OCI-LY3 (cell line): ENCODE data around the gene KIF1B.
A peak's percentile ranks its signal among the peaks of the same experiment; 100 is the strongest.

Source experiments
- H2AFZ ChIP-seq: fragments of 200-600, 300-600 bp; shearing (Covaris generic); 2 replicates; pipeline ENCODE4 v1.6.0; 2014; ENCODE audit warnings: antibody characterized with exemption, low read depth, low read length
- H3K27ac ChIP-seq: fragments of 200-600, 300-600 bp; sonication (generic); 2 replicates; pipeline ENCODE4 v1.5.1; 2014; ENCODE audit warnings: mild to moderate bottlenecking, low read length, moderate library complexity, mixed read lengths
- H3K27me3 ChIP-seq: fragments of 200-600, 300-600 bp; sonication (generic); 2 replicates; pipeline ENCODE4 v1.6.1; 2014; ENCODE audit warnings: low read depth, low read length, mixed read lengths
- H3K36me3 ChIP-seq: fragments of 200-600, 300-600 bp; sonication (generic); replicated peaks from 2 replicates; pipeline ENCODE3; 2014; ENCODE audit warnings: low read depth, low read length, mixed read lengths
- H3K4me1 ChIP-seq: fragments of 300-600, 200-600 bp; sonication (generic); 2 replicates; pipeline ENCODE4 v1.6.1; 2014; ENCODE audit warnings: low read length, mixed read lengths
- H3K4me2 ChIP-seq: fragments of 200-600, 300-600 bp; sonication (generic); 2 replicates; pipeline ENCODE4 v1.6.1; 2014; ENCODE audit warnings: low read length, mixed read lengths
- H3K4me3 ChIP-seq: fragments of 300-600, 200-600 bp; sonication (generic); 2 replicates; pipeline ENCODE4 v1.5.1; 2014; ENCODE audit warnings: antibody characterized with exemption, mild to moderate bottlenecking, low read length, moderate library complexity
- H3K79me2 ChIP-seq: fragments of 300-600, 200-600 bp; shearing (Covaris generic); 2 replicates; pipeline ENCODE4 v1.6.1; 2014; ENCODE audit warnings: mild to moderate bottlenecking, low read length, mixed read lengths
- H3K9ac ChIP-seq: fragments of 300-600, 200-600 bp; shearing (Covaris generic); 2 replicates; pipeline ENCODE4 v1.6.0; 2014; ENCODE audit warnings: mild to moderate bottlenecking, low read length, moderate library complexity
- H3K9me3 ChIP-seq: fragments of 200-600, 300-600 bp; shearing (Covaris generic); 2 replicates; pipeline ENCODE4 v1.6.1; 2014; ENCODE audit warnings: low read length, mixed read lengths; ENCODE audit not compliant: insufficient read depth
- H4K20me1 ChIP-seq: fragments of 200-600, 300-600 bp; sonication (generic); 2 replicates; pipeline ENCODE4 v1.6.1; 2016; ENCODE audit warnings: low read length, mixed read lengths; ENCODE audit not compliant: insufficient read depth
- EZH2phosphoT487 ChIP-seq: fragments of 200-600 bp; shearing (Covaris generic); IDR thresholded peaks from 2 replicates; pipeline ENCODE4 v1.6.1; 2018; ENCODE audit warnings: antibody characterized with exemption, mixed run types, low read depth
- TF ChIP-seq, protein P1 (sequence below): fragments of 200-600, 300-600 bp; sonication (generic); IDR thresholded peaks from 2 replicates; pipeline ENCODE4 v1.5.1; 2014; ENCODE audit warnings: antibody characterized with exemption, low read length, low read depth

KIF1B gene, protein sequence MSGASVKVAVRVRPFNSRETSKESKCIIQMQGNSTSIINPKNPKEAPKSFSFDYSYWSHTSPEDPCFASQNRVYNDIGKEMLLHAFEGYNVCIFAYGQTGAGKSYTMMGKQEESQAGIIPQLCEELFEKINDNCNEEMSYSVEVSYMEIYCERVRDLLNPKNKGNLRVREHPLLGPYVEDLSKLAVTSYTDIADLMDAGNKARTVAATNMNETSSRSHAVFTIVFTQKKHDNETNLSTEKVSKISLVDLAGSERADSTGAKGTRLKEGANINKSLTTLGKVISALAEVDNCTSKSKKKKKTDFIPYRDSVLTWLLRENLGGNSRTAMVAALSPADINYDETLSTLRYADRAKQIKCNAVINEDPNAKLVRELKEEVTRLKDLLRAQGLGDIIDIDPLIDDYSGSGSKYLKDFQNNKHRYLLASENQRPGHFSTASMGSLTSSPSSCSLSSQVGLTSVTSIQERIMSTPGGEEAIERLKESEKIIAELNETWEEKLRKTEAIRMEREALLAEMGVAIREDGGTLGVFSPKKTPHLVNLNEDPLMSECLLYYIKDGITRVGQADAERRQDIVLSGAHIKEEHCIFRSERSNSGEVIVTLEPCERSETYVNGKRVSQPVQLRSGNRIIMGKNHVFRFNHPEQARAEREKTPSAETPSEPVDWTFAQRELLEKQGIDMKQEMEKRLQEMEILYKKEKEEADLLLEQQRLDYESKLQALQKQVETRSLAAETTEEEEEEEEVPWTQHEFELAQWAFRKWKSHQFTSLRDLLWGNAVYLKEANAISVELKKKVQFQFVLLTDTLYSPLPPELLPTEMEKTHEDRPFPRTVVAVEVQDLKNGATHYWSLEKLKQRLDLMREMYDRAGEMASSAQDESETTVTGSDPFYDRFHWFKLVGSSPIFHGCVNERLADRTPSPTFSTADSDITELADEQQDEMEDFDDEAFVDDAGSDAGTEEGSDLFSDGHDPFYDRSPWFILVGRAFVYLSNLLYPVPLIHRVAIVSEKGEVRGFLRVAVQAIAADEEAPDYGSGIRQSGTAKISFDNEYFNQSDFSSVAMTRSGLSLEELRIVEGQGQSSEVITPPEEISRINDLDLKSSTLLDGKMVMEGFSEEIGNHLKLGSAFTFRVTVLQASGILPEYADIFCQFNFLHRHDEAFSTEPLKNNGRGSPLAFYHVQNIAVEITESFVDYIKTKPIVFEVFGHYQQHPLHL (N-terminal part only)

DNA sequence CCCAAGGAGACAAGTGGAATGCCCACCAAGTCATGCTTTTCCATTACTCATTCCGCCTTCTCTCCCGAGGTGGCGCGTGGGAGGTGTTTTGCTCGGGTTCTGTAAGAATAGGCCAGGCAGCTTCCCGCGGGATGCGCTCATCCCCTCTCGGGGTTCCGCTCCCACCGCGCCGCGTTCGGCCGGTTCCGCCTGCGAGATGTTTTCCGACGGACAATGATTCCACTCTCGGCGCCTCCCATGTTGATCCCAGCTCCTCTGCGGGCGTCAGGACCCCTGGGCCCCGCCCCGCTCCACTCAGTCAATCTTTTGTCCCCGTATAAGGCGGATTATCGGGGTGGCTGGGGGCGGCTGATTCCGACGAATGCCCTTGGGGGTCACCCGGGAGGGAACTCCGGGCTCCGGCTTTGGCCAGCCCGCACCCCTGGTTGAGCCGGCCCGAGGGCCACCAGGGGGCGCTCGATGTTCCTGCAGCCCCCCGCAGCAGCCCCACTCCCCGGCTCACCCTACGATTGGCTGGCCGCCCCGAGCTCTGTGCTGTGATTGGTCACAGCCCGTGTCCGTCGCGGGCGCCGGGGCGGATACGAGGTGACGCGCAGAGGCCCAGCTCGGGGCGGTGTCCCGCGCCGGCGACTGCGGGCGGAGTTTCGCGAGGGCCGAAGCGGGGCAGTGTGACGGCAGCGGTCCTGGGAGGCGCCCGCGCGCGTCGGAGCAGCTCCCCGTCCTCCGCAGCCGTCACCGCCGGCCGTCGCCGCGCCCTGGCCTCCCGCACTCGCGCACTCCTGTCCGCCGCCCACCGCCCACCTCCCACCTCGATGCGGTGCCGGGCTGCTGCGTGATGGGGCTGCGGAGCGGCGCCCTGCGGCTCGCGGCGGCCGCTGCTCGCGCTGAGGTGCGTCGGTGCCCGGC, at the start of gene KIF1B:
Gene KIF1B (plus strand): TSS at position 666 of the 906 bp plus-strand sequence. CDS start 21,759 bp downstream, outside the sequence.
- Histone ChIP-seq H3K9me3 (no peaks in the 10 kb centered on the region), H3K4me3 (peak within 1 kb of the TSS; percentile 95), H3K9ac (peak within 1 kb of the TSS; percentile 81), H3K79me2 (peaks cover 6% of the 10 kb centered on the region; the same call in 1 of the 2 replicates), H3K27ac (no peak within 1 kb of the TSS), H3K27me3 (no peaks in the 10 kb centered on the region), H2AFZ (peak within 1 kb of the TSS; percentile 100), H3K4me2 (peak within 1 kb of the TSS; percentile 98), H3K4me1 (peaks cover 10% of the 10 kb centered on the region), H4K20me1 (no peaks in the 10 kb centered on the region), H3K36me3 (no peaks in the 10 kb centered on the region)
- no peak for TF ChIP-seq EZH2phosphoT487
- TF ChIP-seq, protein P1, sequence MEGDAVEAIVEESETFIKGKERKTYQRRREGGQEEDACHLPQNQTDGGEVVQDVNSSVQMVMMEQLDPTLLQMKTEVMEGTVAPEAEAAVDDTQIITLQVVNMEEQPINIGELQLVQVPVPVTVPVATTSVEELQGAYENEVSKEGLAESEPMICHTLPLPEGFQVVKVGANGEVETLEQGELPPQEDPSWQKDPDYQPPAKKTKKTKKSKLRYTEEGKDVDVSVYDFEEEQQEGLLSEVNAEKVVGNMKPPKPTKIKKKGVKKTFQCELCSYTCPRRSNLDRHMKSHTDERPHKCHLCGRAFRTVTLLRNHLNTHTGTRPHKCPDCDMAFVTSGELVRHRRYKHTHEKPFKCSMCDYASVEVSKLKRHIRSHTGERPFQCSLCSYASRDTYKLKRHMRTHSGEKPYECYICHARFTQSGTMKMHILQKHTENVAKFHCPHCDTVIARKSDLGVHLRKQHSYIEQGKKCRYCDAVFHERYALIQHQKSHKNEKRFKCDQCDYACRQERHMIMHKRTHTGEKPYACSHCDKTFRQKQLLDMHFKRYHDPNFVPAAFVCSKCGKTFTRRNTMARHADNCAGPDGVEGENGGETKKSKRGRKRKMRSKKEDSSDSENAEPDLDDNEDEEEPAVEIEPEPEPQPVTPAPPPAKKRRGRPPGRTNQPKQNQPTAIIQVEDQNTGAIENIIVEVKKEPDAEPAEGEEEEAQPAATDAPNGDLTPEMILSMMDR, result peak; percentile 68

DNA sequence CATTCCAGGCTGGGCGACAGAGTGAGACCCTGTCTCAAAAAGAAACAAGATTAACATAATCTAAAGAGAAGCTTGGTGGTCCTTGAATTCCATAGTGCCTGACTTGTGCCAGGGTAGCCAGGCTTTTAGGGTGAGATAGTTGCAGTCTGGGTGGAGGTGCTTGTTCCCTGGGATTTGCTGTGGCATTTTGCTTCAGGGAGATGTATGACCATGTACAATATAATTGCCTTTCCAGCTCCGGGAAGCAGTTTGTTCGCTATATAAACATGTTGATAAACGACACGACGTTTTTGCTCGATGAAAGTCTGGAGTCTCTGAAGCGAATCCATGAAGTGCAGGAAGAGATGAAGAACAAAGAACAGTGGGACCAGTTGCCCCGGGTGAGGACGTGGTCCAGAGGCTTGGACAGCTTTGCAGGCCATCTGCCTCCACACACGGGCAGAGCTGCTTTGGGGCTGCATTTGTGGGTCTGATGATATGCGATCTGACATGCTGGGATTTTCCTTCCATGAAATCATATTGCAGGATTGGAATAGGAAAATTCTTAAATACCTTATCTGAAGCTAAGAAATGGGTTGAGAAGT, 49.4 kb upstream of the KIF1B start:
- no peaks in the 10 kb centered on the region for H3K27me3 ChIP-seq
- H4K20me1 ChIP-seq, result no peaks in the 10 kb centered on the region
- no peak overlapping the region for H3K9ac ChIP-seq
- H3K4me3 ChIP-seq, result no peak overlapping the region
- H3K79me2 ChIP-seq, result no peaks in the 10 kb centered on the region
- H3K4me2 ChIP-seq, result no peak overlapping the region
- H3K27ac ChIP-seq, result no peak overlapping the region
- H3K9me3 ChIP-seq, result no peaks in the 10 kb centered on the region
- TF ChIP-seq, protein P1, result no peak
- no peak for TF ChIP-seq EZH2phosphoT487
- H3K4me1 ChIP-seq, result no peaks in the 10 kb centered on the region
- no peaks in the 10 kb centered on the region for H3K36me3 ChIP-seq
- H2AFZ ChIP-seq, result no peak overlapping the region

DNA sequence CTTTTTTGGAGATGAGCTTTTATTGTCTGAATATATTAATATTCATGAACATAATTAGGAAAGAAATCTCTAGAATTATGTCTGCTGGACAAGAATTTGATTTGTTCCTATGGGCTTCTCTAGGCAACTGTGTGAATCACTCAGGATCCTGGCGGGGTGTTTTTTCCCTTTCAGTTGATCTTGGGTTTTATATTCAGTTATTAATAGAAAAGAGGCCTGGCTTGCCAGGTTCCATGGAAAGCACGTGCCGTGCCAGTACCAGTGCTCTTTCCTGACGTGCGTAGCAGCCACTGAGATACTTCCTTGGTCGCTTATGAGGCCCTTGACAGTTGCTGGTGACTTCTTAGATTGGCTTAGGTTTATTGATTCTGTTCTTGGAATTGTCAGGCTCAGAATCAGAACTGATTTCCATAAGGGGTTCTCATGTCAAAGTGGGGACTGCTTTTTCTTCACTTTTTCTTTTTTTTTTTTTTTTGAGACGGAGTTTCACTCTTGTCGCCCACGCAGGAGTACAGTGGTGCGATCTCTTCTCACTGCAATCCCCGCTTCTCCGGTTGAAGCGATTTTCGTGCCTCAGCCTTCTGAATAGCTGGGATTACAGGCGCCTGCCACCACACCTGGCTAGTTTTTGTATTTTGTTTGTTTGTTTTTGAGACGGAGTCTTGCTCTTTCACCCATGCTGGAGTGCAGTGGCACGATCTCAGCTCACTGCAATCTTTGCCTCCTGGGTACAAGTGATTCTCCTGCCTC, 48.7 kb upstream of the KIF1B start:
- Histone ChIP-seq H4K20me1 (no peaks in the 10 kb centered on the region), H3K4me1 (no peaks in the 10 kb centered on the region), H3K36me3 (no peaks in the 10 kb centered on the region), H3K4me3 (no peak overlapping the region), H3K79me2 (no peaks in the 10 kb centered on the region), H3K27me3 (no peaks in the 10 kb centered on the region), H3K9me3 (no peaks in the 10 kb centered on the region), H3K4me2 (no peak overlapping the region), H2AFZ (no peak overlapping the region), H3K27ac (no peak overlapping the region), H3K9ac (no peak overlapping the region)
- no peak for TF ChIP-seq EZH2phosphoT487
